Thyroid gland (tissue), 4 donors: ENCODE data around the gene MYORG.
"Not testable (repeated sequence)": the region's sequence is repeated elsewhere in the genome, so short reads cannot be mapped to it uniquely, and the experiment has no call there.

Experiments
- CTCF ChIP-seq, 6 experiments: fragments of 200-600 bp in 3 of 6; fragments of 450-650 bp in 3 of 6; sonication (generic) in 3 of 6; IDR thresholded peaks; one replicate each; pipeline ENCODE4 v1.5.1; 2016 to 2019; ENCODE audit warnings: antibody characterized with exemption in 6 of 6, mild to moderate bottlenecking in 2 of 6, inconsistent platforms in 1 of 6, moderate library complexity in 1 of 6
- POLR2A ChIP-seq, 2 donors: fragments of 450-650 bp; IDR thresholded peaks; one replicate each; pipeline ENCODE4 v1.6.1; 2017; ENCODE audit warnings: antibody characterized with exemption in 2 of 2, mild to moderate bottlenecking in 2 of 2, moderate library complexity in 1 of 2

- TF ChIP-seq POLR2A, CTCF (IDR thresholded peaks at IDR 0.05): not testable (repeated sequence)
Measured at GRCh38 chr9:34338079-34338478, 38.6 kb downstream of the MYORG start.
